Measurements from ENCODE around the gene PDGFD.

DNA sequence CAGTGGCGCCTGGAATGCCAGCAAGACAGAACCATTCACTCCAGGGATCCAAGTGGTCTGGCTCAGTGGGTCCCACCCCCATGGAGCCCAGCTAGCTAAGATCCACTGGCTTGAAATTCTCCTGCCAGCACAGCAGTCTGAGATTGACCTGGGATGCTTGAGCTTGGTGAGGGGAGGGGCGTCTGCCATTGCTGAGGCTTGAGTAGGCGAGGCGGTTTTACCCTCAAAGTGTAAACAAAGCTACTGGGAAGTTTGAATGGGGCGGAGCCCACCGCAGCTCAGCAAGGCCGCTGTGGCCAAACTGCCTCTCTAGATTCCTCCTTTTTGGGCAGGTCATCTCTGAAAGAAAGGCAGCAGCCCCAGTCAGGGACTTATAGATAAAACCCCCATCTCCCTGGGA lies 253.2 kb downstream of the PDGFD start:
- TF ChIP-seq CTCF (IDR thresholded peaks at IDR 0.05; ENCODE audit: borderline replicate concordance, extremely low read depth, low read length, poor library complexity, severe bottlenecking): no peak
- no peak for TF ChIP-seq EZH2 (IDR thresholded peaks at IDR 0.05; ENCODE audit: borderline replicate concordance, low read depth, low read length, severe bottlenecking)
